Karpas-422 (cell line): ENCODE results near the gene PIGQ. TPM values are rescaled to one million over a fixed set of nuclear protein-coding genes. Genes with fewer than 3 reads are reported as not detected.

Source experiments
- DNase-seq: peaks from one replicate; pipeline ENCODE4 v3.0.0-alpha.2; 2015
- H2AFZ ChIP-seq: fragments of 200-600 bp; sonication (generic); 2 replicates; pipeline ENCODE4 v1.6.1; 2014; ENCODE audit warnings: antibody characterized with exemption, low read length, mixed read lengths
- H3K27ac ChIP-seq: fragments of 200-600 bp; sonication (generic); 2 replicates; pipeline ENCODE4 v1.5.1; 2014; ENCODE audit warnings: mild to moderate bottlenecking, low read length, moderate library complexity
- H3K27me3 ChIP-seq: fragments of 200-600 bp; sonication (generic); 2 replicates; pipeline ENCODE4 v1.6.1; 2014; ENCODE audit warnings: low read length, mixed read lengths
- H3K36me3 ChIP-seq: fragments of 200-600 bp; sonication (generic); 2 replicates; pipeline ENCODE4 v1.6.1; 2014; ENCODE audit warnings: low read length, mixed read lengths; ENCODE audit not compliant: insufficient read depth
- H3K4me1 ChIP-seq: fragments of 200-600 bp; sonication (generic); 2 replicates; pipeline ENCODE4 v1.6.1; 2014; ENCODE audit warnings: mild to moderate bottlenecking, low read length, mixed read lengths
- H3K4me2 ChIP-seq: fragments of 200-600 bp; sonication (generic); 2 replicates; pipeline ENCODE4 v1.6.1; 2014; ENCODE audit warnings: low read length, low read depth, mild to moderate bottlenecking; ENCODE audit not compliant: poor library complexity, severe bottlenecking
- H3K4me3 ChIP-seq: fragments of 200-600 bp; sonication (generic); 2 replicates; pipeline ENCODE4 v1.5.1; 2014; ENCODE audit warnings: mild to moderate bottlenecking, antibody characterized with exemption, low read length, mixed read lengths
- H3K79me2 ChIP-seq: fragments of 200-600 bp; sonication (generic); 2 replicates; pipeline ENCODE4 v1.6.1; 2014; ENCODE audit warnings: mild to moderate bottlenecking, low read length, mixed read lengths
- H3K9ac ChIP-seq: fragments of 200-600 bp; sonication (generic); 2 replicates; pipeline ENCODE4 v1.6.0; 2014; ENCODE audit warnings: low read length
- H3K9me2 ChIP-seq: fragments of 200-600 bp; sonication (generic), shearing (Covaris generic); replicated peaks from 2 replicates; pipeline ENCODE4 v1.6.0; 2014; ENCODE audit warnings: mild to moderate bottlenecking, low read length, moderate library complexity; ENCODE audit not compliant: insufficient read depth
- H3K9me3 ChIP-seq: fragments of 300-700, 200-600 bp; sonication (generic); 2 replicates; pipeline ENCODE4 v1.6.1; 2014; ENCODE audit warnings: low read length, mixed read lengths
- H4K20me1 ChIP-seq: fragments of 200-600 bp; sonication (generic); 2 replicates; pipeline ENCODE4 v1.6.1; 2014; ENCODE audit warnings: mild to moderate bottlenecking, antibody characterized with exemption, low read length, low read depth; ENCODE audit not compliant: insufficient read depth
- total RNA-seq: library from RNA; depleted of rRNA; stranded (reverse); fragments of >200 nt; shearing (Covaris generic); gene quantifications from 2 replicates; pipeline ENCODE4 v1.2.3, GENCODE V29; 2014; ENCODE audit warnings: low replicate concordance

PIGQ gene
- total RNA-seq, 1 experiment from 2014 or later: 35.7 TPM

- no peak overlapping the region for H3K4me3 ChIP-seq
- peak overlapping the region; percentile 41 for H3K9ac ChIP-seq
- no peaks in the 10 kb centered on the region for H3K9me3 ChIP-seq
- peak; percentile 66 for DNase-seq
- H3K4me1 ChIP-seq: peaks cover 39% of the 10 kb centered on the region
- H4K20me1 ChIP-seq: no peaks in the 10 kb centered on the region
- no peaks in the 10 kb centered on the region for H3K79me2 ChIP-seq
- no peaks in the 10 kb centered on the region for H3K36me3 ChIP-seq
- H2AFZ ChIP-seq: no peak overlapping the region
- H3K4me2 ChIP-seq: peak overlapping the region; percentile 29
- H3K27ac ChIP-seq: peak overlapping the region; percentile 86
- no peaks in the 10 kb centered on the region for H3K27me3 ChIP-seq
- H3K9me2 ChIP-seq: no peaks in the 10 kb centered on the region
These were observed 8.6 kb downstream of the PIGQ start for GRCh38 chr16:578232-578869.

GRCh38 chr16:578870-579405, 9.2 kb downstream of the PIGQ start:
- H3K9me2 ChIP-seq: no peaks in the 10 kb centered on the region
- H3K4me3 ChIP-seq: no peak overlapping the region
- no peaks in the 10 kb centered on the region for H3K79me2 ChIP-seq
- H2AFZ ChIP-seq: no peak overlapping the region
- H3K27ac ChIP-seq: peak overlapping the region; percentile 86; the same call in 1 of the 2 replicates
- H3K27me3 ChIP-seq: no peaks in the 10 kb centered on the region
- no peaks in the 10 kb centered on the region for H3K9me3 ChIP-seq
- peak; percentile 92 for DNase-seq
- H3K9ac ChIP-seq: peak overlapping the region; percentile 41
- H3K36me3 ChIP-seq: no peaks in the 10 kb centered on the region
- H4K20me1 ChIP-seq: no peaks in the 10 kb centered on the region
- peak overlapping the region; percentile 29 for H3K4me2 ChIP-seq
- peaks cover 45% of the 10 kb centered on the region for H3K4me1 ChIP-seq

GRCh38 chr16:580141-580945, 10.6 kb downstream of the PIGQ start:
- Histone ChIP-seq H3K4me1 (peaks cover 40% of the 10 kb centered on the region), H3K9me2 (no peaks in the 10 kb centered on the region), H3K79me2 (no peaks in the 10 kb centered on the region), H3K27ac (no peak overlapping the region), H3K9ac (no peak overlapping the region), H2AFZ (no peak overlapping the region), H3K4me2 (no peak overlapping the region), H3K27me3 (no peaks in the 10 kb centered on the region), H3K9me3 (no peaks in the 10 kb centered on the region), H3K4me3 (no peak overlapping the region), H3K36me3 (no peaks in the 10 kb centered on the region), H4K20me1 (no peaks in the 10 kb centered on the region)
- no peak for DNase-seq

- Histone ChIP-seq H3K9ac (no peak overlapping the region), H3K27ac (no peak overlapping the region)
These were observed 11.3 kb downstream of the PIGQ start for GRCh38 chr16:580946-581498.

GRCh38 chr16:582218-582613, 12.4 kb downstream of the PIGQ start:
- Histone ChIP-seq H3K4me1 (peaks cover 25% of the 10 kb centered on the region), H3K4me2 (no peak overlapping the region), H3K9ac (no peak overlapping the region), H3K27me3 (no peaks in the 10 kb centered on the region), H4K20me1 (peaks cover 6% of the 10 kb centered on the region; the same call in 1 of the 2 replicates), H3K36me3 (no peaks in the 10 kb centered on the region), H3K9me3 (no peaks in the 10 kb centered on the region), H3K4me3 (no peak overlapping the region), H3K27ac (no peak overlapping the region), H3K79me2 (no peaks in the 10 kb centered on the region), H3K9me2 (no peaks in the 10 kb centered on the region), H2AFZ (no peak overlapping the region)
- DNase-seq: no peak

More at GRCh38 chr16:580946-581498, 11.3 kb downstream of the PIGQ start:
- H2AFZ ChIP-seq: no peak overlapping the region
- no peak overlapping the region for H3K4me3 ChIP-seq
- no peaks in the 10 kb centered on the region for H3K9me3 ChIP-seq
- no peaks in the 10 kb centered on the region for H4K20me1 ChIP-seq
- no peaks in the 10 kb centered on the region for H3K79me2 ChIP-seq
- no peaks in the 10 kb centered on the region for H3K27me3 ChIP-seq
- H3K4me1 ChIP-seq: peaks cover 33% of the 10 kb centered on the region
- no peaks in the 10 kb centered on the region for H3K36me3 ChIP-seq
- no peak for DNase-seq
- no peaks in the 10 kb centered on the region for H3K9me2 ChIP-seq
- H3K4me2 ChIP-seq: no peak overlapping the region

GRCh38 chr16:582614-583331, 13.0 kb downstream of the PIGQ start:
- no peaks in the 10 kb centered on the region for H3K9me2 ChIP-seq
- H3K4me2 ChIP-seq: no peak overlapping the region
- H3K27me3 ChIP-seq: no peaks in the 10 kb centered on the region
- no peaks in the 10 kb centered on the region for H3K9me3 ChIP-seq
- peaks cover 29% of the 10 kb centered on the region for H3K4me1 ChIP-seq
- H3K4me3 ChIP-seq: no peak overlapping the region
- H3K36me3 ChIP-seq: no peaks in the 10 kb centered on the region
- H3K79me2 ChIP-seq: no peaks in the 10 kb centered on the region
- no peak for DNase-seq
- H4K20me1 ChIP-seq: peaks cover 6% of the 10 kb centered on the region; the same call in 1 of the 2 replicates
- no peak overlapping the region for H2AFZ ChIP-seq
- no peak overlapping the region for H3K27ac ChIP-seq
- no peak overlapping the region for H3K9ac ChIP-seq

- H2AFZ ChIP-seq: no peak overlapping the region
- H3K9ac ChIP-seq: no peak overlapping the region
- no peaks in the 10 kb centered on the region for H3K27me3 ChIP-seq
These were observed 13.7 kb downstream of the PIGQ start for GRCh38 chr16:583470-583814.

More at GRCh38 chr16:583470-583814, 13.7 kb downstream of the PIGQ start:
- Histone ChIP-seq H3K36me3 (no peaks in the 10 kb centered on the region), H3K4me1 (peaks cover 27% of the 10 kb centered on the region), H3K9me3 (no peaks in the 10 kb centered on the region), H3K79me2 (peaks cover 6% of the 10 kb centered on the region; the same call in 1 of the 2 replicates), H4K20me1 (peaks cover 6% of the 10 kb centered on the region; the same call in 1 of the 2 replicates), H3K4me3 (no peak overlapping the region), H3K4me2 (no peak overlapping the region), H3K27ac (no peak overlapping the region), H3K9me2 (no peaks in the 10 kb centered on the region)
- DNase-seq: peak; percentile 64
